Transverse colon (tissue), 3 donors: ENCODE data around the gene KRT13.

ENCODE experiments used
- CTCF ChIP-seq, 5 experiments: fragments of 200-600 bp in 3 of 5; fragments of 450-650 bp in 2 of 5; sonication (generic) in 3 of 5; IDR thresholded peaks; 1 replicate in 2 of 5; 2 replicates in 3 of 5; pipeline ENCODE4 v1.5.1; 2016 to 2017; ENCODE audit warnings: antibody characterized with exemption in 5 of 5, inconsistent platforms in 3 of 5, mild to moderate bottlenecking in 2 of 5, moderate library complexity in 1 of 5
- EP300 ChIP-seq: sonication (generic); formaldehyde crosslinking; IDR thresholded peaks from one replicate; pipeline ENCODE4 v1.6.1; 2017; ENCODE audit warnings: antibody characterized with exemption, low read depth
- POLR2A ChIP-seq: fragments of 450-650 bp; IDR thresholded peaks from one replicate; pipeline ENCODE4 v1.6.1; 2016; ENCODE audit warnings: antibody characterized with exemption, mild to moderate bottlenecking, moderate library complexity

GRCh38 chr17:41491476-41491875 is 13.9 kb downstream of the KRT13 start:
- TF ChIP-seq POLR2A: no peak
- no peak for TF ChIP-seq CTCF (IDR thresholded peaks at IDR 0.05)
- TF ChIP-seq EP300: no peak
